ENCODE measurements around the gene TDP2.

The TDP2 gene

GRCh38 chr6:24659561-24659960, 7.1 kb downstream of the TDP2 start:
- no peak for DNase-seq (ENCODE audit: low read depth)
- in situ Hi-C loops (cut with HindIII; ENCODE audit: low sequenced_read_pairs) = no loop called here
- no peak overlapping the region for H3K4me3 ChIP-seq (ENCODE audit: low read depth, low read length)
- TF ChIP-seq CTCF (IDR thresholded peaks at IDR 0.05; ENCODE audit: low read depth, low read length, missing control alignments) = no peak

DNA sequence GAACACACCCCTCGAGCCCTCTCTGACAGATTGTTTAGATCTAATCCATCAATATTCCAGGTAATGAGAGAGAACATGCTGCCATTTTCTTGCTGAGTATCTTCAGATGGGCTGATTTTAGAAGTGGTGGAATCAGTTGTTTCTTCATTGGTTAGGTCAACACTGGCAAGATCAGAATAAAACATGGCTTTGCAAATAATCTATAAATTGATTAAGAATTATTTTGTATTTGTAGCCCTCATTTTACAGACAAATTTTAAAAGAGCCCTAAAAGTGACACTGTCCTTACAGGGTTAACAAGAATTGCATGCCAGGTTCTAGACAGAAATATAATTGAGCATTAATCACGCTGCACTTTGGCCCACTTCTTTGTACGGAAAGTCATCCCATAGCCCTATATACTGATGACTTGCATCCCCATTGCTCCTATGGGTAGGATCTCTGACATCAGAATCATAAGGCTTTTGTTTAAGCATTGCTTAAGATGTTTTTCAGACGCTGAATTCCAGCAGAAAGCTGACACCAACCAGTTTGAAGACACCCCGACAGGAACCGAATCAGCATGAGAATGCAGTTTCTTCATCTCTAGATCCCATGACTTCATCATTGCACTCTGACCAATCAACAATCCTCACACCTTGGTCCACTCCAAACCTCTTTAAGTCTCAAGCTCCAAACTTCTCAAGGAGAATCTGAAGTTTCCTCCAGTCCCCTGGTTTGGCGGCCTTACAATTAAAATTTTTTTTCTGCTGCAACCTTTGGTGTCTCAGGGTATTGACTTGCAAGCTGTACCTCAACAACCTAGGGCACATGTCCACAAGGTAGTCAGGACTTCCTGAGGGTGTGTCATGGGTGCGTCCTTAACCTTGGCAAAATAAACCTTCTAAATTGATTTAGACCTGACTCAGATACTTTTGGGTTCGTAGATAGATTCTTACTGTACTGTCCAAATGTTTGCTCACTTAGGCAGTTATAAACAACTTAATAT, 7.8 kb downstream of the TDP2 start:
- DNase-seq (ENCODE audit: low read depth) = no peak
- in situ Hi-C loops (cut with HindIII; ENCODE audit: low sequenced_read_pairs) = no loop called here
- TF ChIP-seq CTCF (IDR thresholded peaks at IDR 0.05; ENCODE audit: low read depth, low read length, missing control alignments) = no peak
- no peak overlapping the region for H3K4me3 ChIP-seq (ENCODE audit: low read depth, low read length)

- in situ Hi-C loops (cut with HindIII; ENCODE audit: low sequenced_read_pairs) = no loop called here
- no peak overlapping the region for H3K4me3 ChIP-seq (ENCODE audit: low read depth, low read length)
- no peak for DNase-seq (ENCODE audit: low read depth)
- no peak for TF ChIP-seq CTCF (IDR thresholded peaks at IDR 0.05; ENCODE audit: low read depth, low read length, missing control alignments)
Observed at GRCh38 chr6:24655215-24655614, 11.5 kb downstream of the TDP2 start.

DNA sequence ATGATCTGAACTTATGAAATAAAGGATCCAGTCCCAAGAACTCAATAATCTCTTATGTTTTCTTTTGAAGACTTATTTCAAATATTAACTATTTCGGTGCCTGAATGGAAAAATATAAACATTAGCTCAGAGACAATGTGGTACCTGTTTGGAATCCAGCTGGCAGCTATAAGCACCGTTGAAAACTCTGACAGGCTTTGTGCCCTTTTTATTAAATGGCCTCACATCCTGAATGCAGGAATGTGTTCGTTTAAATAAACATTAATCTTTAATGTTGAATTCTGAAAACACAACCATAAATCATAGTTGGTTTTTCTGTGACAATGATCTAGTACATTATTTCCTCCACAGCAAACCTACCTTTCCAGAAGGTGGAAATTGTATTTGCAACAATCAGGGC, 16.3 kb downstream of the TDP2 start:
- TF ChIP-seq CTCF (IDR thresholded peaks at IDR 0.05; ENCODE audit: low read depth, low read length, missing control alignments) = no peak
- no peak for DNase-seq (ENCODE audit: low read depth)
- in situ Hi-C loops (cut with HindIII; ENCODE audit: low sequenced_read_pairs) = no loop called here

DNA sequence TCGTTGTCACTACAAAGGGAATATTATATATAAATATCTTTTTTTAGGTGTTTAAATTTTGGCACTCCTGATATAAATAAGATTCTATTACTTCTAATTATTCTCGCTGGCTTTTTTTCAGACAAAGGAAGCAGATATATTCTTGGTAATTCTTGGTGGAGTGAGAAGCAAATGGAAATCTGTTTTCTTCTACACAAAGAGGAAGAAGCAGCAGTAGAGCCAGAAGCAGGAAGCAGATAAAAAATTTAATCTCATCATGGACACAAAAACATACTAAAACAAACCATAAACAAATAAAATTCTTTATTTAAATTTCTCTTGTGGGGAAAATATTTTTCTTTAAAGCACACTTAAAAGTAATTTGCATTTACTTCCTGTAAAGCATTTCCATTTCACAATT, 17.0 kb downstream of the TDP2 start:
- in situ Hi-C loops (cut with HindIII; ENCODE audit: low sequenced_read_pairs) = no loop called here
- TF ChIP-seq CTCF (IDR thresholded peaks at IDR 0.05; ENCODE audit: low read depth, low read length, missing control alignments) = no peak
- DNase-seq (ENCODE audit: low read depth) = no peak
- no peak overlapping the region for H3K4me3 ChIP-seq (ENCODE audit: low read depth, low read length)

More for the DNA sequence above, 16.3 kb downstream of the TDP2 start:
- H3K4me3 ChIP-seq (ENCODE audit: low read depth, low read length) = no peak overlapping the region

- no peak for TF ChIP-seq CTCF (IDR thresholded peaks at IDR 0.05; ENCODE audit: low read depth, low read length, missing control alignments)
- DNase-seq (ENCODE audit: low read depth) = no peak
- H3K4me3 ChIP-seq (ENCODE audit: low read depth, low read length) = no peak overlapping the region
- in situ Hi-C loops (cut with HindIII; ENCODE audit: low sequenced_read_pairs) = no loop called here
Observed at GRCh38 chr6:24648276-24648675, 18.4 kb downstream of the TDP2 start.
